Measurements from ENCODE around the gene POLL.

Gene POLL

GRCh38 chr10:101562231-101562630 lies 25.8 kb downstream of the POLL start:
- POLR2A ChIA-PET, result no interaction called here
- TF ChIP-seq CTCF (IDR thresholded peaks at IDR 0.05; ENCODE audit: control extremely low read depth, extremely low read depth, low read depth, missing control alignments), result no peak
- CTCF ChIA-PET, result interaction anchor here (0.8 to 4.4 kb wide), 4 partner anchors 8 to 348 kb away, joined by 3 to 41 read pairs (median 5); no protein-coding TSS in a partner anchor
- DNase-seq (ENCODE audit: extremely low spot score), result no peak

- DNase-seq (ENCODE audit: extremely low spot score), result no peak
- POLR2A ChIA-PET, result no interaction called here
- CTCF ChIA-PET, result interaction anchor here (1.0 to 4.4 kb wide), 4 partner anchors 9 to 347 kb away, joined by 3 to 41 read pairs (median 5); no protein-coding TSS in a partner anchor
- TF ChIP-seq CTCF (IDR thresholded peaks at IDR 0.05; ENCODE audit: control extremely low read depth, extremely low read depth, low read depth, missing control alignments), result no peak
Observed at GRCh38 chr10:101561068-101561915, 26.8 kb downstream of the POLL start.

DNA sequence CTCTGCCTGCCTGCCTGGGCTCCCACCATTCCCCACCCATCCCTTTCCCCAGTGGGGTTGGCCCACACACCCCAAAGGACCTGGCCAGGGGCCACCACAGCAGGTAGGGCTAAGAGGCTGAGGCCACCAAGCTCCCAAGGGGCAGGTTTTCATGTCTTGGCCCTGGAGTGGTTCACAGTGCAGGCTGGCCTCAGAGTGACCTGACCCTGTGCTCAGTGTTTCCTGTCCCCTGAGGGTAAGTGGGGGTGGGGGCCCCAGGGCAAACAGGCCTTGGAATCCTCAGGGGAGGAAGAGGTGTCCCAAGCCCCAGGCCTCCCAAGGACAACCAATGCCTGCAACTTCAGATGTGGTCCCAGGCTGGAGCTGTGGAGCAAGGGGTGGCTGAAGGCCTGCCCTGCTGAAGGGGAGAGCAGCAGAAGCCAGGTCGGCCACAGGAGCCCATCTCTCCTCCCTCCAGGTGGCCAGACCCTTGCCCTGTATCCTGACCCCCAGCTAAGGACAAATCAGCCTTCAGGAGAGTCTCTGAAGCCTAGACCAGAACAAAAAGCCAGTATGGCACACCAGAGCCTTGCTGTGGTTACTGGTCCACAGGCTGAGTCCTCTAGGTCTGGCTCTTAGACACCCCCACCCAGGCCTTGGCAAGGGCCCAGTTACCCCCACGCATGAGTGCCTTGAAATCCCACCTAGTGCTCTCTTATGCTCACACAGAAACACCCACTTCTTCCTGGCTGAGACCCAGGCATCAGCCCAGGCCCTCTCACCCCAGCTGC lies 27.6 kb downstream of the POLL start:
- no peak for DNase-seq (ENCODE audit: extremely low spot score)
- no peak for TF ChIP-seq CTCF (IDR thresholded peaks at IDR 0.05; ENCODE audit: control extremely low read depth, extremely low read depth, low read depth, missing control alignments)
- ChIA-PET CTCF (interaction anchor here (0.7 to 4.4 kb wide), 5 partner anchors 10 to 221 kb away, joined by 3 to 41 read pairs (median 3); no protein-coding TSS in a partner anchor), POLR2A (no interaction called here)

GRCh38 chr10:101559596-101560297 lies 28.3 kb downstream of the POLL start:
- DNase-seq (ENCODE audit: extremely low spot score), result no peak
- TF ChIP-seq CTCF (IDR thresholded peaks at IDR 0.05; ENCODE audit: control extremely low read depth, extremely low read depth, low read depth, missing control alignments), result no peak
- ChIA-PET POLR2A (no interaction called here), CTCF (interaction anchor here (0.7 to 4.4 kb wide), 5 partner anchors 9 to 222 kb away, joined by 3 to 41 read pairs (median 3); no protein-coding TSS in a partner anchor)

DNA sequence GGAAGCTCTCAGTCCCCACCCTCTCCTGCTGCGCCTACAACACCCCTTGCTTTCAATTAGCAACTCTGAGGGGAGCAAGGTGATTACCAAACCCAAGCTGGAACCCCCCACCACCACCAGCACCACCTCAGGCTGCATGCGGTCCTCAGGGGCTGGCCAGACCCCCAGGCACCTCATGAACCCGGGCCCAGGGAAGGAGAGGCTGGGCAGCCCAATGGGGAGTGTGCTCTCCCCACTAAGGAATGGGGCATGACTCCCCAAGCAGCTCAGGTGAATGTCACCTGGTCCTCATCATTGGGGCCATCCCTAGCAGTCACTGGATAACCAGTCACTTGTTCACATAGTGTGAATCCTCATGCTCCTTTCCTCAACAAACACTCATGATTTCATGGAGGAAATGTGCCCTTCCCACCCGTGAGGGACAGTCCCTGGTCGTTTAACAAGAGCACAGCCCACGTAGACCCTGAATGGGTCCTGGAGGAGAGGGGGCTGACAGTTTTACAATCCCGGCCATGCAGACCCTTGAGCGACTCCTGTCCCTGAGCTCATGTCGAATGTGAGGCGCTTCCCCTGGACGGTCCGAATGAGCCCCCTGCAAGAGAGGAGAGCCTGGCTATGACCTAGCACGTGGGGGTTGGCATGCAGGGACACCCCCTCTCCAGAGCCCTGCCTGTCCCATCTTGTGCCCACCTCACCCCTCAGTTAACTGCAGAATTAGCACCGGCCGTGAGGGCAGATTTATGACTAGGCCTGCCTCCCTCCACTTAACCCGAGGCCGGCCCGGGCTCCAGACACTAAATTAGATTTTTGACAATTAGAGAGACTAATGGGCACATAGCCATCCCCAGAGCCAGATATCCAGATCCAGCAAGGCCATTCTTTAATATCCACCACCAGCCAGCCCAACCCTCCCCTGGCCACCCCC lies 29.1 kb downstream of the POLL start:
- no peak for TF ChIP-seq CTCF (IDR thresholded peaks at IDR 0.05; ENCODE audit: control extremely low read depth, extremely low read depth, low read depth, missing control alignments)
- POLR2A ChIA-PET, result no interaction called here
- no peak for DNase-seq (ENCODE audit: extremely low spot score)
- CTCF ChIA-PET, result interaction anchor here (4.4 kb wide), 1 partner anchor 12 kb away, joined by 41 read pairs; no protein-coding TSS in a partner anchor

All from GM10248 (cell line).